ENCODE data around the gene SLC25A42.
"Not testable (repeated sequence)": the region's sequence is repeated elsewhere in the genome, so short reads cannot be mapped to it uniquely, and the experiment has no call there.

The SLC25A42 gene

DNA sequence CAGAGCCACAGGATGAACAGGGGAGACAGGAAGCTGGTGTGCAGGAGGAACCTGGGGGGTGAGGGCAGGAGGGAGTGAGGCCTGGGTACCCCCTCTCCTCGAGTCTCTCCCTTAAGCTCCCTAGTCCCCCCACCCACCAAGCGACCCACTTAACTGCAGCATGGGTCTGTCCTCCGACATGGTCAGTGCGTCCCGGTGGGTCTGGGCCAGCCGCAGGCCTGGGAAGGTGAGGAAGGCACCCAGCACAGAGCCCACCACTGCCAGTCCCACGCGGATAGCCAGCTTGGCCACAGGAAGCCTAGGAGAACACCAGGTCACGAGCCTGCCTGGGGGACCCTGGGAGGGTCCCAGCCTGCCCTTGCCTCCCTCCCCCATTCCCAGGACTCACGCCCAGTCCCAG, 57.6 kb downstream of the SLC25A42 start:
- FAIRE-seq (no peak), DNase-seq (ENCODE audit: insufficient read length, low spot score) (no peak)
- TF ChIP-seq POLR2A (IDR thresholded peaks at IDR 0.05; ENCODE audit: low read depth, low read length) (no peak), POLR2AphosphoS5 (IDR thresholded peaks at IDR 0.05; ENCODE audit: low read depth, low read length) (no peak), PAX5 (IDR thresholded peaks at IDR 0.05; ENCODE audit: insufficient read depth, low read length, severe bottlenecking) (no peak), POU2F2 (IDR thresholded peaks at IDR 0.05; ENCODE audit: low read depth, low read length) (no peak), SPI1 (IDR thresholded peaks at IDR 0.05; ENCODE audit: low read depth, low read length) (no peak), TAF1 (IDR thresholded peaks at IDR 0.05; ENCODE audit: low read depth, low read length) (no peak)

DNA sequence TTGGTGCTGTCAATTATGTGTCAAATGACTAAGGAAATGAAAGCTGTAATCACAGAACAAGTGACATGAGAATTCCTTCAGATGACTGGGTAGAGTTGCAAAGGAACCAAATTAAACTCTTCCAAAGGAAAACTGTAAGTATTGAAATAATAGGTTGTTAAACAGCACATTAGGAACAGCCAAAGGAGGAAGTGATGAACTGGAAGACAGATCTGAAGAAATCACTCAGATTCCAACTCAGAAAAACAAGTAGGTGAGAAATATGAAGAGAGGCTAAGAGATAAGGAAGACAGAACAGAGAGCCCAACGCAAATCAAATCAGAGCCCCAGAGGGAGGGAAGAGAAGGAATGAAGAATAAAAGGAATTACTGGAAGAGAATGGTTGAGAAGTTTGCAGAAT, 59.1 kb downstream of the SLC25A42 start:
- no peak for TF ChIP-seq SPI1 (IDR thresholded peaks at IDR 0.05; ENCODE audit: low read depth, low read length)
- TF ChIP-seq POLR2AphosphoS5 (IDR thresholded peaks at IDR 0.05; ENCODE audit: low read depth, low read length): no peak
- no peak for TF ChIP-seq PAX5 (IDR thresholded peaks at IDR 0.05; ENCODE audit: insufficient read depth, low read length, severe bottlenecking)
- no peak for TF ChIP-seq TAF1 (IDR thresholded peaks at IDR 0.05; ENCODE audit: low read depth, low read length)
- TF ChIP-seq POU2F2 (IDR thresholded peaks at IDR 0.05; ENCODE audit: low read depth, low read length): no peak
- no peak for TF ChIP-seq POLR2A (IDR thresholded peaks at IDR 0.05; ENCODE audit: low read depth, low read length)
- DNase-seq (ENCODE audit: insufficient read length, low spot score): no peak
- no peak for FAIRE-seq

DNA sequence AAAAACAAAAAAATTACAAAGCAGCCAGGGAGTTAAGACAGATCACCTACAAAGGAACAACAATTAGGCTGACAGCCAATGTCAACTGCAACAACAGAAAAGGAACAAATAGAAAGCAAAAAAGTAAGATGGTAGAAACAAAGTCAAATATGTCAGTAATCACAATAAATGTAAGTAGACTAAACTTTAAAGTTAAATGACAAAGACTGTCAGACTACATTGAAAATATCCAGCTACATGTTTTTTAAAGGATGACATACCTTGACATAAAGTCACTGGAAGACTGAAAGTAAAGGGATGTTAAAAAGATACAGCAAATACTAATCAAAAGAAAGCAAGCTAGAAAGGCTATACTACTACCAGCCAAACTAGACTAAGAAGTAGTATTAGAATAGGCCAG, 59.6 kb downstream of the SLC25A42 start:
- no peak for TF ChIP-seq SPI1 (IDR thresholded peaks at IDR 0.05; ENCODE audit: low read depth, low read length)
- TF ChIP-seq POLR2A (IDR thresholded peaks at IDR 0.05; ENCODE audit: low read depth, low read length): no peak
- TF ChIP-seq POU2F2 (IDR thresholded peaks at IDR 0.05; ENCODE audit: low read depth, low read length): no peak
- TF ChIP-seq PAX5 (IDR thresholded peaks at IDR 0.05; ENCODE audit: insufficient read depth, low read length, severe bottlenecking): no peak
- no peak for TF ChIP-seq TAF1 (IDR thresholded peaks at IDR 0.05; ENCODE audit: low read depth, low read length)
- TF ChIP-seq POLR2AphosphoS5 (IDR thresholded peaks at IDR 0.05; ENCODE audit: low read depth, low read length): no peak
- FAIRE-seq: peak; percentile 47
- DNase-seq (ENCODE audit: insufficient read length, low spot score): no peak

DNA sequence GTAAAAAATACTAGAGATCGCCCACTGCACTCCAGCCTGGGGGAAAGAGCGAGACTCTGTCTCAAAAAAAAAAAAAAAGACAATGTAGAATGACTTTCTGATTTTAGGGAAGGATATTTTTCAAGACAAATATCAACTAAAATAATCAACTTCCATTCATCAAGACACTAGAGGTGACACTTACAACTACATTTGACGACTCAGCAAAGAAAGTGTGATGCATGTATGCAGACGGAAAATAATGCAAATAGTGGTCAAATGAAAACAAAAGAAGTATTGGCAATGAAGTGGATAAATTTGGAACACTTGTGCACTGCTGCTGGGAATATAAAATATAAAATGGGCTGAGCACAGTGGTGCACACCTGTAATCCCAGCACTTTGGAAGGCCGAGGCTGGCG, 62.3 kb downstream of the SLC25A42 start:
- TF ChIP-seq TAF1 (IDR thresholded peaks at IDR 0.05; ENCODE audit: low read depth, low read length) (no peak), POLR2A (IDR thresholded peaks at IDR 0.05; ENCODE audit: low read depth, low read length) (no peak), POLR2AphosphoS5 (IDR thresholded peaks at IDR 0.05; ENCODE audit: low read depth, low read length) (no peak), SPI1 (IDR thresholded peaks at IDR 0.05; ENCODE audit: low read depth, low read length) (no peak), POU2F2 (IDR thresholded peaks at IDR 0.05; ENCODE audit: low read depth, low read length) (no peak), PAX5 (IDR thresholded peaks at IDR 0.05; ENCODE audit: insufficient read depth, low read length, severe bottlenecking) (no peak)
- DNase-seq (ENCODE audit: insufficient read length, low spot score) (no peak), FAIRE-seq (no peak)

DNA sequence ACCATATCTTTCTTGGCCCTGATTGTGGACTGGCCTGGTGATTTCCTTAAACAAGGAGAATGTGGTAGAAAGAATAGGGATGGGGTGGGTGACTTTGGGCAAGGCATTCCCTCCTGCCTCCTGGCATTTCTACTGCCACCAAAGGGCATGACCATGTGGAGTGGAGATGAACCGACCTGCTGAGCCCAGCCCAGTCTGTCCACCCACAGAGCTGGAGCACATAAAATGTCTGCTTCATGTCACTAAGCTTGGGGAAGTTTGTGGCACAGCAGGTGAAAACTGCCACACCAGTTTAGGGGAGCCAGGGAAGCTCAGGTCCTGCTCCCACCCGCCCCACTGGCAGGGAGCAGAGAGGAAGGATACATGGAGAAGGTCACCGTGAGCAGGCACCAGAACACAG, 68.2 kb downstream of the SLC25A42 start:
- no peak for FAIRE-seq
- TF ChIP-seq POLR2AphosphoS5 (IDR thresholded peaks at IDR 0.05; ENCODE audit: low read depth, low read length) (no peak), TAF1 (IDR thresholded peaks at IDR 0.05; ENCODE audit: low read depth, low read length) (no peak), POLR2A (IDR thresholded peaks at IDR 0.05; ENCODE audit: low read depth, low read length) (no peak), SPI1 (IDR thresholded peaks at IDR 0.05; ENCODE audit: low read depth, low read length) (no peak), POU2F2 (IDR thresholded peaks at IDR 0.05; ENCODE audit: low read depth, low read length) (no peak), PAX5 (IDR thresholded peaks at IDR 0.05; ENCODE audit: insufficient read depth, low read length, severe bottlenecking) (no peak)
- no peak for DNase-seq (ENCODE audit: insufficient read length, low spot score)

DNA sequence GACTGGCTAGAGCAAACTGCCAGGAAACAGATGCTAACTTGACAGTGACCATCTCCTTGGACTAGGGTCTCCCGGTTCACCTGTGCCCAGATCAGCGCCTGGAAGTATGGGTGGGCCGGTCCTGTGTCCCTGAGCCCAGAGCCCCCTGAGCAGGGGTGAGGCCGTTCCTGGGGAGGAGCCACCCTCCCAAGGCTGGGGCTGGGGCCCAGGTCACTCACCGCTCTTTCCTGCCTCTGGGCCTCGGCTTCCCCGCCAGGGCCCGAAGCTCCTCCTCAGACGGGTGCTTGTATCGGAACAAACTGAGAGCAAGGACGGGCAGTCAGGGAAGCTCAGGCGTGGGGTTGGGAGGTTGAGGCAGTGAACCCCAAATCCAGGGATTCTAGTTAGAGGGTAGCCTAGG, 69.1 kb downstream of the SLC25A42 start:
- no peak for FAIRE-seq
- no peak for DNase-seq (ENCODE audit: insufficient read length, low spot score)
- TF ChIP-seq SPI1 (IDR thresholded peaks at IDR 0.05; ENCODE audit: low read depth, low read length) (no peak), TAF1 (IDR thresholded peaks at IDR 0.05; ENCODE audit: low read depth, low read length) (no peak), POLR2A (IDR thresholded peaks at IDR 0.05; ENCODE audit: low read depth, low read length) (no peak), POLR2AphosphoS5 (IDR thresholded peaks at IDR 0.05; ENCODE audit: low read depth, low read length) (no peak), PAX5 (IDR thresholded peaks at IDR 0.05; ENCODE audit: insufficient read depth, low read length, severe bottlenecking) (no peak), POU2F2 (IDR thresholded peaks at IDR 0.05; ENCODE audit: low read depth, low read length) (no peak)

DNA sequence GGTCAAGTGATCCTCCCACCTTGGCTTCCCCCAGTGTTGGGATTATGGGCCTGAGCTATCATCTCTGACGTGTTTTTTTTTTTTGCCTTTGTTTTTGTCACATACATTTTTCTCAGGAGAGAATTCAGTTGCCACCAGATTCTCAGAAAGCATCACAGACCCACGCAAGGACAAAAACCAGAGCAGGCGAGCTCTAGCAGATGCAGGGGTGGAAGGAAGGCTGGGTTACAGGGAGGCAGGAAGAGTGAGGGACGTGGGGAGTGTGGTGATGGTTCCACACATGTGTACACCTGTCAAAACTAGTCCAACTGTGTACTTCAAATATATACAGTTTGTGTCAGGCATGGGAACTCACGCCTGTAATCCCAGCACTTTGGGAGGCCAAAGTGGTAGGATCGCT, 70.2 kb downstream of the SLC25A42 start:
- DNase-seq (ENCODE audit: insufficient read length, low spot score): no peak
- no peak for TF ChIP-seq TAF1 (IDR thresholded peaks at IDR 0.05; ENCODE audit: low read depth, low read length)
- TF ChIP-seq PAX5 (IDR thresholded peaks at IDR 0.05; ENCODE audit: insufficient read depth, low read length, severe bottlenecking): no peak
- no peak for TF ChIP-seq POLR2AphosphoS5 (IDR thresholded peaks at IDR 0.05; ENCODE audit: low read depth, low read length)
- TF ChIP-seq POLR2A (IDR thresholded peaks at IDR 0.05; ENCODE audit: low read depth, low read length): no peak
- TF ChIP-seq SPI1 (IDR thresholded peaks at IDR 0.05; ENCODE audit: low read depth, low read length): no peak
- TF ChIP-seq POU2F2 (IDR thresholded peaks at IDR 0.05; ENCODE audit: low read depth, low read length): no peak
- no peak for FAIRE-seq

DNA sequence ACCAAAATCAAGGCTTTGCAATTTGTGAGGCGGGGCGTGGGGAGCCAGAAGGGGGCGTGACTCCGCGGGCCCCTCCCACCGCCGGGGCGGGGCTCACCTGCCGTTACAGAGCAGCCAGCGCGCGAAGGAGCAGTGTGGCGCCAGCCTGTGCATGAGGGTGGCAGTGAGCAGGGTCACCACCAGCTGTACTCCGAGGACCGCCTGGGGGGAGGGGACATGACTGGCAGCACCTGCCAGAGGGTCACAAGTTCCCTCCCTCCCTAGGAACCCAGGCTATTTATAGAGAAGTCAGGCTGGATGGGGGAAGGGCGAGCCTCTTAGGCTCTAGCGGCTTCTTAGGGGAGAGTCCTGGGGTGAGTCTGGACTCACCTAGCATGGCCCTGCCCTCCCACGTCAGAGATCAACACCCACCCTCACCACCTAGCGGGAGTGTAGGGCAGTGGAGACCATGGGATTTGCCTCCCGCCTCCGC, 70.9 kb downstream of the SLC25A42 start:
- TF ChIP-seq POU2F2 (IDR thresholded peaks at IDR 0.05; ENCODE audit: low read depth, low read length) (no peak), SPI1 (IDR thresholded peaks at IDR 0.05; ENCODE audit: low read depth, low read length) (no peak), PAX5 (IDR thresholded peaks at IDR 0.05; ENCODE audit: insufficient read depth, low read length, severe bottlenecking) (no peak), TAF1 (IDR thresholded peaks at IDR 0.05; ENCODE audit: low read depth, low read length) (no peak), POLR2AphosphoS5 (IDR thresholded peaks at IDR 0.05; ENCODE audit: low read depth, low read length) (no peak), POLR2A (IDR thresholded peaks at IDR 0.05; ENCODE audit: low read depth, low read length) (no peak)
- no peak for FAIRE-seq

DNA sequence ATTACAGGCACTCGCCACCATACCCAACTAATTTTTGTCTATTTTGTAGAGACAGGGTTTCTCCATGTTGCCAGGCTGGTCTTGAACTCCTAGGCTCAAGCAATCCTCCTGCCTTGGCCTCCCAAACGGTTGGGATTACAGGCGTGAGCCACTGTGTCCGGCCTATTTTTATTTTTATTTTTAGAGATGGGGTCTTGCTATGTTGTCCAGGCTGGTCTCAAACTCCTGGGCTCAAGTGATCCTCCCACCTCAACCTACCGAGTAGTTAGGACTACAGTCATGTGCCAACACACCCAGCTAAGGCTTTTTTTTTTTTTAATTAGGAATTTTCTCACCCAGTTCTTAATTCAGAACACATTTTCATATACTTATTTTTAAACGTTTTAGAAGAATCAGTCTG, 71.9 kb downstream of the SLC25A42 start:
- not testable (repeated sequence) for FAIRE-seq; DNase-seq (ENCODE audit: insufficient read length, low spot score)

More for the DNA sequence above, 70.9 kb downstream of the SLC25A42 start:
- no peak for DNase-seq (ENCODE audit: insufficient read length, low spot score)

DNA sequence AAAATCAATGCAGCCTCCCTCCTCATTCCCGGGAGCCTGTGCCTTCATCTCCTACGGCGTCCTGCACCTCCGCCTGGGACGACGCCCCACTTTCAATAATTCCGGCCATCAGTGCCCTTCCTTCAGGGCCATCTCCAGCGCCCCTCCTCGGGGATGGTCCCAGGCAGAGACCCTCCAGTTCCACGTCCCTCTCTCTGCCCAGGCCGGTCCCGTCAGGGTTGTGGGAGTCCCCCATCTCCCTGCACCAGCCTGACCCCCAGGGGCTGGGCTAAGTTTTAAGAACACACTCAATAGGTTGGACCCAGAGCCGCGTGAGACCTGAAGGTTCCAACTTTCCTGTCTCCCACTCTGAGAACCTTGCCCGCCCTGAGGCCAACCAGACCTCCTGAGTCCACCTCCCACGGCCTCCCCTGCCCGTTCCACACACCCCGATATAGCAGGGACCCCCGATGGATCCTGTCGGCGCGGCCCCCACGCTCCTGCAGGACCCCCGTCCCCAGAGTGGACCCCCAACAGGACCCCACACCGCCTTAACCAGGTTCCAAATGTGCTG, 73.8 kb downstream of the SLC25A42 start:
- no peak for DNase-seq (ENCODE audit: insufficient read length, low spot score)
- FAIRE-seq: no peak
- TF ChIP-seq TAF1 (IDR thresholded peaks at IDR 0.05; ENCODE audit: low read depth, low read length) (no peak), POLR2AphosphoS5 (IDR thresholded peaks at IDR 0.05; ENCODE audit: low read depth, low read length) (no peak)

Measured in GM12891 (cell line).